Psoas muscle (tissue), 8 donors: ENCODE results near the gene PAX8. TPM values are rescaled to one million over a fixed set of nuclear protein-coding genes. Genes with fewer than 3 reads are reported as not detected.

Experiments
- ATAC-seq, 4 donors: fragments of 200-7000 bp; cut with Tn5 transposase; one replicate each; pipeline ENCODE4 v1.9.1; 2020; ENCODE audit warnings: moderate library complexity in 3 of 4, mild to moderate bottlenecking in 2 of 4
- DNase-seq, 2 donors: peaks; one replicate each; pipeline ENCODE4 v3.0.0-alpha.2; 2020
- H3K27ac ChIP-seq: fragments of 200-600 bp; one replicate; pipeline ENCODE4 v1.8.0; 2022
- H3K27me3 ChIP-seq, 3 donors: fragments of 200-600 bp in 1 of 3; one replicate each; pipeline versions ENCODE4 v1.6.1 to v1.8.0; 2013 to 2022; ENCODE audit warnings: low read length in 2 of 3, mild to moderate bottlenecking in 2 of 3, moderate library complexity in 1 of 3; ENCODE audit not compliant: insufficient read depth in 3 of 3
- H3K36me3 ChIP-seq, 2 donors: fragments of 200-600 bp in 1 of 2; one replicate each; pipeline versions ENCODE4 v1.6.1 to v1.8.0; 2013 to 2022; ENCODE audit warnings: low read depth in 1 of 2, mild to moderate bottlenecking in 1 of 2, moderate library complexity in 1 of 2; ENCODE audit not compliant: insufficient read depth in 1 of 2
- H3K4me1 ChIP-seq: fragments of 200-600 bp; one replicate; pipeline ENCODE4 v1.8.0; 2022
- H3K4me3 ChIP-seq: fragments of 200-600 bp; one replicate; pipeline ENCODE4 v1.8.0; 2022; ENCODE audit warnings: mild to moderate bottlenecking
- H3K9me3 ChIP-seq: fragments of 200-600 bp; one replicate; pipeline ENCODE4 v1.8.0; 2022
- WGBS, 3 donors: extraction: QIAGEN DNeasy Blood & Tissue Kit; methylation state at CpG; one replicate each; pipeline versions ENCODE4 v1.1.6 to v1.1.7; 2013; 5-methylcytosine and 5-hydroxymethylcytosine counted together
- intact Hi-C, 2 donors: fragments of 100-400 bp; cut with DNase I; formaldehyde crosslinking; loops; one replicate each; pipeline versions ENCODE4 v1.11.0 to v1.14.2; 2022
- polyA plus RNA-seq, 3 donors: library from polyadenylated mRNA; stranded (reverse); fragments of 200-250 nt; gene quantifications; one replicate each; pipeline ENCODE4 v1.2.3, GENCODE V29; 2013
- total RNA-seq, 4 donors: library from RNA; stranded (reverse); fragmentation: NEBNext Ultra II Directional in 2 of 4; extraction: Animal tissue kit (Norgen Biotek cat#: 25700) in 2 of 4; gene quantifications; one replicate each; pipeline versions ENCODE4 v1.2.1 to v1.2.4, GENCODE V29; 2021 to 2023
- TF ChIP-seq, protein P1 (sequence below): fragments of 200-600 bp; IDR thresholded peaks from one replicate; pipeline ENCODE4 v1.8.0; 2022; ENCODE audit warnings: antibody characterized with exemption
- donor health status: healthy with polysubstance abuse.
- donor health status: DM: no; HTN: no; CAD: no; lungs with moderate emphysema.
- donor health status: Bipolar disorder and iron deficiency.
- donor health status: healthy.
- donor health status: DM: yes; HTN: yes; CAD: no.
- donor health status: DM: no; HTN: no; CAD: no.
- donor health status: DM: no; HTN: no; CAD: no.
- donor health status: DM: yes; HTN: yes; CAD: no.

The PAX8 gene
- total and polyA plus RNA-seq, 7 donors: 0.12 to 3.1 (median 0.35) TPM; not detected in 1

DNA sequence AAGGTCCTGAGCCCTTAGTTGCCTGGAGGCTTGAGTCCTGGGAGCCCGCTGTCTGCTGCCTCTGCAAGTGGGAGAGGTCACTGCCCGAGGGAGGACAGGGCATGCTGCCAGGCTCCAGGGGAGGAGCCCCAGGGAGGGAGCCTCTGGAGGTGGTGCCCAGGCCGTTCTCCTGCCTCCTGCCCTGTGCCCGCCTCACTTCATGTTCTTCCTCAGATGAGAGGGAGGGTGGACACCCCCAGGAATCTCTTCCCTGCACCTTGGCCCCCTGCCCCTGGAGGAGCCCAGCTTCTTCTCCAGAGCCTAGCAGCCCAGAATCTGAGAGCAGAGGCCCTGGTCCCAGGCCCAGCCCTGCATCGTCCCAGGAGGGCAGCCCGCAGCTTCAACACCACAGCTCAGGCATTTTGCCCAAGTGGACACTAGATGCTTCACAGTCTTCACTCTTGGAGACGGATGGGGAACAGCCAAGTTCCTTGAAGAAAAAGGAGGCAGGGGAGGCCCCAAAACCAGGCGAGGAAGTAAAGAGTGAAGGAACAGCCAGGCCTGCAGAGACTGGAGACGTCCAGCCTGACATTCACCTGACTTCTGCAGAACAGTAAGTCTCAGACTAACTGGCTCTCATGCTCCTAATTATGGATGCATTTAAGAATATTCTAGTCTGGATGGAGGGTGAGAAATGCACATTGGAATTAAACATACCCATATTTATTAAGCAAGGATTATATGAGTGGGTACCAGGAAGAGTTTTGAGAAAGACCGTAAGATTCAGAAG, 92.9 kb downstream of the PAX8 start:
- Histone ChIP-seq H3K9me3 (no peaks in the 10 kb centered on the region), H3K4me3 (no peak overlapping the region), H3K36me3 (no peaks in the 10 kb centered on the region), H3K27ac (no peak overlapping the region), H3K4me1 (no peaks in the 10 kb centered on the region), H3K27me3 (no peaks in the 10 kb centered on the region)
- peak in 1 of 2 donors; percentile 53 for DNase-seq
- ATAC-seq: no peak
- intact Hi-C loops: no loop called here
- WGBS, 3 donors: 66 to 72% (median 68%) methylated on average over 10 of the region's 10 CpGs
- TF ChIP-seq, protein P1, sequence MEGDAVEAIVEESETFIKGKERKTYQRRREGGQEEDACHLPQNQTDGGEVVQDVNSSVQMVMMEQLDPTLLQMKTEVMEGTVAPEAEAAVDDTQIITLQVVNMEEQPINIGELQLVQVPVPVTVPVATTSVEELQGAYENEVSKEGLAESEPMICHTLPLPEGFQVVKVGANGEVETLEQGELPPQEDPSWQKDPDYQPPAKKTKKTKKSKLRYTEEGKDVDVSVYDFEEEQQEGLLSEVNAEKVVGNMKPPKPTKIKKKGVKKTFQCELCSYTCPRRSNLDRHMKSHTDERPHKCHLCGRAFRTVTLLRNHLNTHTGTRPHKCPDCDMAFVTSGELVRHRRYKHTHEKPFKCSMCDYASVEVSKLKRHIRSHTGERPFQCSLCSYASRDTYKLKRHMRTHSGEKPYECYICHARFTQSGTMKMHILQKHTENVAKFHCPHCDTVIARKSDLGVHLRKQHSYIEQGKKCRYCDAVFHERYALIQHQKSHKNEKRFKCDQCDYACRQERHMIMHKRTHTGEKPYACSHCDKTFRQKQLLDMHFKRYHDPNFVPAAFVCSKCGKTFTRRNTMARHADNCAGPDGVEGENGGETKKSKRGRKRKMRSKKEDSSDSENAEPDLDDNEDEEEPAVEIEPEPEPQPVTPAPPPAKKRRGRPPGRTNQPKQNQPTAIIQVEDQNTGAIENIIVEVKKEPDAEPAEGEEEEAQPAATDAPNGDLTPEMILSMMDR: no peak

DNA sequence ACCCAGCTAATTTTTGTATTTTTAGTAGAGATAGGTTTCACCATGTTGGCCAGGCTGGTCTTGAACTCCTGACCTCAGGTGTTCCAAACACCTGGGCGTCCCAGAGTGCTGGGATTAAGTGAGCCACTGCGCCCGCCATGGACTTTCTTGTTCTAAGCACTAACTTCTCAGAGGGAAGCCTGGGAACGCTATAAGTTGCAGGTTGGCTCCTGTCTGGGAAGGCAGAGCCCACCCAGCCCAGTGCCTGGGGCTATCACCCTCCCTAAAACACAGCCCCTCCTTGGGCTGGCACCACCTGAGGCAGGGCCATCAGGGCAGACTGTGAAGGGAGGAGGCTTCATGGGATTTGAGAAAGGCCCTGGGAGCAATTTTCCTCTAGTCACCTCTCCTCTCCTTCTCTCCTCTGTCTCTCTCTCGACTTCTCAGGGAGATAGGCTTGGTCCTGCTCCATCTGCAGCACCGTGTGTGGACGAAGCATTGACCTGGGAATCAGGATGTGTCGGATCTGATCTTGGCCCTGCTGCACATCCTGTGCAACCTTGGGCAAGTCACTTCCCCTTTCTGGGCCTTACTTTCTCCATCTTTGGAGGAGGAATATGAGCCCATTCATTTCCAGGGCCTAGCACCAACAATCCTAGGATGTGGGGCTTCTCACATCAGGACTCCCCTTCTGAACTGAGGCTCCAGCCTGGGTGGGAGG, 94.0 kb downstream of the PAX8 start:
- H3K27ac ChIP-seq: no peak overlapping the region
- H3K36me3 ChIP-seq: no peaks in the 10 kb centered on the region
- WGBS, 3 donors: 84 to 91% (median 88%) methylated on average over 8 of the region's 8 CpGs
- TF ChIP-seq, protein P1: no peak
- DNase-seq: no peak
- no peaks in the 10 kb centered on the region for H3K4me1 ChIP-seq
- H3K4me3 ChIP-seq: no peak overlapping the region
- no peak for ATAC-seq
- H3K9me3 ChIP-seq: no peaks in the 10 kb centered on the region
- no peaks in the 10 kb centered on the region for H3K27me3 ChIP-seq
- intact Hi-C loops: no loop called here

DNA sequence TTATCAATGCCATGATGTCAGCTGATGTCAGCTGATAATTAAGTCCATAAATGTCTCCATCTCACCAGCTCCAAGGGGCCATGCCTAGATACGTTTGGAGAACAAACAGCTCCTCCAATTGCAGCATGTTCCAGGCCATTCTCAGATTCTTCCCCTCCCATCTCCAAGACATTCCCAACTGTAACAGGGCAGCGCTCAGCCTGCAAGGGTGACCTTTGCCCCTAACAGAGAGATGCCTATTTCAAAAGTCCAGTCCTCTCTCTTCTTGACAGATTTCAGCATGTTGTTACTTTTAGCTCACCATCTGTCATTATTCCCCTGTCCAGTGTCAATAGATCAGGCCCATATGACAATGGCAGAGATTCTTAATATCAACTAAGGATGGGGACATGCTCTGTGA, 95.0 kb downstream of the PAX8 start:
- Histone ChIP-seq H3K4me1 (no peaks in the 10 kb centered on the region), H3K36me3 (no peaks in the 10 kb centered on the region), H3K27ac (no peak overlapping the region), H3K27me3 (no peaks in the 10 kb centered on the region), H3K9me3 (no peaks in the 10 kb centered on the region), H3K4me3 (no peak overlapping the region)
- 84 to 88% (median 85%) methylated on average over 2 of the region's 2 CpGs for WGBS, 3 donors
- ATAC-seq (no peak), DNase-seq (no peak)
- intact Hi-C loops: no loop called here
- TF ChIP-seq, protein P1: no peak

DNA sequence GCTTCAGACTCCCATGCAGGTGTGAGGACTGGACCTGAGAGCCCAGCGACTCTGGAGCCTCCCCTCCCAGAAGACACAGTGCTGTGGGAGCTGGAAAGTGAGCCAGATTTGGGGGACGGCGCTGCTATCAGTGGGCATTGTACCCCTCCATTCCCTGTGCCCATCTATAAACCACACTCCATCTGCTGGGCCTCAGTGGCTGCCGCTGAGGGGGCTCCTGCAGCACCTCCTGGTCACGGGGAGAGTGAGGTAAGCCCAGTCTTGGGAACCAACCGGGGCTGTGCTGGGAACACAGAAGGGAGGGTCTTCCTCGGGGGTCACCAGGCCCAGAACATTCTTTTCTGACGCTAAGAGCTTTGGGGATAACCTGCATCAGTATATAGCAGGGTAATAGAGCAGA, 95.5 kb downstream of the PAX8 start:
- Histone ChIP-seq H3K27ac (no peak overlapping the region), H3K36me3 (no peaks in the 10 kb centered on the region), H3K4me1 (no peaks in the 10 kb centered on the region), H3K9me3 (no peaks in the 10 kb centered on the region), H3K4me3 (no peak overlapping the region), H3K27me3 (no peaks in the 10 kb centered on the region)
- ATAC-seq (no peak), DNase-seq (no peak)
- 90 to 92% (median 90%) methylated on average over 8 of the region's 8 CpGs for WGBS, 3 donors
- TF ChIP-seq, protein P1: no peak
- intact Hi-C loops: no loop called here
